ENCODE measurements around the gene MNS1. TPM values are rescaled to one million over a fixed set of nuclear protein-coding genes. Genes with fewer than 3 reads are reported as not detected.

The MNS1 gene
- total RNA-seq, 1 donor from 2014 or later, result not detected

DNA sequence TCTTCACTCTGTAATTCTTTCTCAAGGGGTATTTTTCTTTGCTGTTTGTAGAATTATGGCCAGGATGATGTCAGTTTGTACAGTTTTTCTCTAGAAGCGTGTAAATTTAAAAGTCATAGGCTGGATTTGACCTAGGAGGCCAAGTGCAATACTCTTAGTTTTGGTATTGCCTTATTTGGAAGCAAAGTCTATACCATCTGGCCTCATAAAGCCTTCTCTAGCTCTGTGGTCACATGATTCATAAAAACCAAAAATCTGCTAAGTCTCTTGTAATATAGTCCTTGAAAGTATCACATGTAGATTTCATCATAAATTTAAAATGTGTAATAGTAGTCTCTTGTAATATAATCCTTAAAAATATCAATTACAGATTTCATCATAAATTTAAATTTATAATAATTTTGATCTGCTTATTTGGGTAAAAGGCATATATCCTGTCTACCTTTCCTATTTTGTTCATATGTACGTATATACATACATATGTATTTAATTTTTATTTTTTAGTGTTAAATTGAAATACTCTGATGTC, 74.1 kb downstream of the MNS1 start:
- TF ChIP-seq, protein P1, sequence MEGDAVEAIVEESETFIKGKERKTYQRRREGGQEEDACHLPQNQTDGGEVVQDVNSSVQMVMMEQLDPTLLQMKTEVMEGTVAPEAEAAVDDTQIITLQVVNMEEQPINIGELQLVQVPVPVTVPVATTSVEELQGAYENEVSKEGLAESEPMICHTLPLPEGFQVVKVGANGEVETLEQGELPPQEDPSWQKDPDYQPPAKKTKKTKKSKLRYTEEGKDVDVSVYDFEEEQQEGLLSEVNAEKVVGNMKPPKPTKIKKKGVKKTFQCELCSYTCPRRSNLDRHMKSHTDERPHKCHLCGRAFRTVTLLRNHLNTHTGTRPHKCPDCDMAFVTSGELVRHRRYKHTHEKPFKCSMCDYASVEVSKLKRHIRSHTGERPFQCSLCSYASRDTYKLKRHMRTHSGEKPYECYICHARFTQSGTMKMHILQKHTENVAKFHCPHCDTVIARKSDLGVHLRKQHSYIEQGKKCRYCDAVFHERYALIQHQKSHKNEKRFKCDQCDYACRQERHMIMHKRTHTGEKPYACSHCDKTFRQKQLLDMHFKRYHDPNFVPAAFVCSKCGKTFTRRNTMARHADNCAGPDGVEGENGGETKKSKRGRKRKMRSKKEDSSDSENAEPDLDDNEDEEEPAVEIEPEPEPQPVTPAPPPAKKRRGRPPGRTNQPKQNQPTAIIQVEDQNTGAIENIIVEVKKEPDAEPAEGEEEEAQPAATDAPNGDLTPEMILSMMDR (IDR thresholded peaks at IDR 0.05; ENCODE audit: partially characterized antibody, unreplicated experiment), result no peak
- no peak overlapping the region for H3K4me3 Mint-ChIP-seq (ENCODE audit: unreplicated experiment)
- no peak overlapping the region for H3K27ac Mint-ChIP-seq (ENCODE audit: unreplicated experiment)
- DNase-seq, result no peak
- no peaks in the 10 kb centered on the region for H3K36me3 Mint-ChIP-seq (ENCODE audit: unreplicated experiment)
- no peaks in the 10 kb centered on the region for H3K27me3 Mint-ChIP-seq (ENCODE audit: unreplicated experiment)
- no peaks in the 10 kb centered on the region for H3K9me3 Mint-ChIP-seq (ENCODE audit: unreplicated experiment)
- H3K4me1 Mint-ChIP-seq (ENCODE audit: low read depth, unreplicated experiment), result no peaks in the 10 kb centered on the region

DNA sequence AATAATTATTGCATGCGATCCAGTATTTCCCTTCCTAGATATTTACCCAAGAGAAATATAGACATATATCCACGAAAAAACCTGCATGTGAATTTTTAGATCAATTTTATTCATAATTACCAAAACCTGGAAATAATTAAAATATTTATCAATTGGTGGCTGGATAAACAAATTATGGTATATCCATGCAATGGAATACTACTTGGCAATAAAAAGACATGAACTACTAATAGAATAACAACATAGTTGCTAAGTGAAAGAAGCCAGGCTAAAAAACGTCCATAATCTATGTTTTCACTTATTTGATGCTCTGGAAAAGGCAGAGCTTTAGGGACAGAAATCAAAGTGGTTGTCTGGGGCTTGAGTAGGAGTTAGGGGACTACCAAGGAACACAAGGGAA, 79.0 kb downstream of the MNS1 start:
- Mint-ChIP-seq H3K36me3 (ENCODE audit: unreplicated experiment) (peaks cover under 1% of the 10 kb centered on the region), H3K27me3 (ENCODE audit: unreplicated experiment) (no peaks in the 10 kb centered on the region), H3K9me3 (ENCODE audit: unreplicated experiment) (no peaks in the 10 kb centered on the region), H3K27ac (ENCODE audit: unreplicated experiment) (no peak overlapping the region), H3K4me3 (ENCODE audit: unreplicated experiment) (no peak overlapping the region), H3K4me1 (ENCODE audit: low read depth, unreplicated experiment) (no peaks in the 10 kb centered on the region)
- no peak for DNase-seq
- TF ChIP-seq, protein P1 (IDR thresholded peaks at IDR 0.05; ENCODE audit: partially characterized antibody, unreplicated experiment), result no peak

DNA sequence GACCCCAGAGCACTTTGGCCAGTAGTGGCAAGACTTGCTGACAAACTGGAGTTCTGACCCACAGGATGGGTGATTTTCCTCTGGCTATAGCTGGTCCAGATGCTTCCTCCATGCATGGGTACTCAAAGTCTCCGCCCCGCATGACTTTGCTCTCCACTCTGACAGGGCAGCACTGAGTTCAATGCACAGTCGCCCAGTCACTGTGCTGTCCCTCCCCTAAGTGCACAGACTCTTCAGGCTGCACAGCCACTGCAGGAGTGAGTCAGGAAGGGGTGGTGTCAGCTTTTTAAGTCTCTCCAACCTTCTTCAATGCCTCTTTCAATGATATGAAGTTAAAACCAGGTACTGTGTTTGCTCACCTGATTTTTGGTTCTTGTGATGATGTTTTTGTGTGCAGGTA, 81.9 kb downstream of the MNS1 start:
- no peak overlapping the region for H3K27ac Mint-ChIP-seq (ENCODE audit: unreplicated experiment)
- H3K4me1 Mint-ChIP-seq (ENCODE audit: low read depth, unreplicated experiment), result no peaks in the 10 kb centered on the region
- DNase-seq, result no peak
- no peaks in the 10 kb centered on the region for H3K9me3 Mint-ChIP-seq (ENCODE audit: unreplicated experiment)
- H3K27me3 Mint-ChIP-seq (ENCODE audit: unreplicated experiment), result peaks cover 2% of the 10 kb centered on the region
- TF ChIP-seq, protein P1 (IDR thresholded peaks at IDR 0.05; ENCODE audit: partially characterized antibody, unreplicated experiment), result no peak
- no peak overlapping the region for H3K4me3 Mint-ChIP-seq (ENCODE audit: unreplicated experiment)
- H3K36me3 Mint-ChIP-seq (ENCODE audit: unreplicated experiment), result peaks cover 8% of the 10 kb centered on the region

Other genes with a start within 250 kb of the MNS1 start
- gene RFX7, start 221.3 kb downstream of the MNS1 start, total RNA-seq (ENCODE audit: unreplicated experiment), result 34.1 TPM
- 6.1 TPM for gene TEX9, start 99.7 kb downstream of the MNS1 start, total RNA-seq (ENCODE audit: unreplicated experiment)